Loucy (cell line): ENCODE measurements around the gene SH3RF2.

ENCODE experiments used
- EZH2phosphoT487 ChIP-seq: fragments of 200-600 bp; IDR thresholded peaks from 2 replicates; pipeline ENCODE4 v1.6.1; 2018; ENCODE audit warnings: antibody characterized with exemption, mild to moderate bottlenecking, moderate library complexity, borderline replicate concordance
- TF ChIP-seq, protein P1 (sequence below): fragments of 200-600 bp; sonication (generic); conservative IDR thresholded peaks from 2 replicates; pipeline ENCODE4 v1.5.1; 2014; ENCODE audit warnings: mild to moderate bottlenecking, antibody characterized with exemption, low read length

- TF ChIP-seq, protein P1, sequence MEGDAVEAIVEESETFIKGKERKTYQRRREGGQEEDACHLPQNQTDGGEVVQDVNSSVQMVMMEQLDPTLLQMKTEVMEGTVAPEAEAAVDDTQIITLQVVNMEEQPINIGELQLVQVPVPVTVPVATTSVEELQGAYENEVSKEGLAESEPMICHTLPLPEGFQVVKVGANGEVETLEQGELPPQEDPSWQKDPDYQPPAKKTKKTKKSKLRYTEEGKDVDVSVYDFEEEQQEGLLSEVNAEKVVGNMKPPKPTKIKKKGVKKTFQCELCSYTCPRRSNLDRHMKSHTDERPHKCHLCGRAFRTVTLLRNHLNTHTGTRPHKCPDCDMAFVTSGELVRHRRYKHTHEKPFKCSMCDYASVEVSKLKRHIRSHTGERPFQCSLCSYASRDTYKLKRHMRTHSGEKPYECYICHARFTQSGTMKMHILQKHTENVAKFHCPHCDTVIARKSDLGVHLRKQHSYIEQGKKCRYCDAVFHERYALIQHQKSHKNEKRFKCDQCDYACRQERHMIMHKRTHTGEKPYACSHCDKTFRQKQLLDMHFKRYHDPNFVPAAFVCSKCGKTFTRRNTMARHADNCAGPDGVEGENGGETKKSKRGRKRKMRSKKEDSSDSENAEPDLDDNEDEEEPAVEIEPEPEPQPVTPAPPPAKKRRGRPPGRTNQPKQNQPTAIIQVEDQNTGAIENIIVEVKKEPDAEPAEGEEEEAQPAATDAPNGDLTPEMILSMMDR: no peak
- no peak for TF ChIP-seq EZH2phosphoT487
These were observed 152.9 kb downstream of the SH3RF2 start for GRCh38 chr5:146089287-146089686.
